Endothelial cell (in vitro differentiated cells): Measurements from ENCODE around the gene WDR62. TPM values are rescaled to one million over a fixed set of nuclear protein-coding genes. Genes with fewer than 3 reads are reported as not detected.

Experiments used
- DNase-seq: peaks from one replicate; pipeline ENCODE4 v3.0.0; 2021; ENCODE audit warnings: low spot score
- H3K27ac Mint-ChIP-seq: one replicate; pipeline ENCODE4 v1.8.0; 2021; ENCODE audit warnings: mixed read lengths, inconsistent platforms; ENCODE audit not compliant: unreplicated experiment
- H3K27me3 Mint-ChIP-seq: one replicate; pipeline ENCODE4 v1.8.0; 2021; ENCODE audit warnings: mild to moderate bottlenecking, moderate library complexity, mixed read lengths, inconsistent platforms; ENCODE audit not compliant: unreplicated experiment
- H3K36me3 Mint-ChIP-seq: one replicate; pipeline ENCODE4 v1.8.0; 2021; ENCODE audit warnings: mild to moderate bottlenecking, low read depth, mixed read lengths, inconsistent platforms; ENCODE audit not compliant: unreplicated experiment
- H3K4me1 Mint-ChIP-seq: one replicate; pipeline ENCODE4 v1.8.0; 2021; ENCODE audit warnings: mild to moderate bottlenecking, mixed read lengths, inconsistent platforms; ENCODE audit not compliant: unreplicated experiment
- H3K4me3 Mint-ChIP-seq: one replicate; pipeline ENCODE4 v1.8.0; 2021; ENCODE audit warnings: mild to moderate bottlenecking, mixed read lengths, inconsistent platforms; ENCODE audit not compliant: unreplicated experiment
- H3K9me3 Mint-ChIP-seq: one replicate; pipeline ENCODE4 v1.8.0; 2021; ENCODE audit warnings: mixed read lengths, inconsistent platforms; ENCODE audit not compliant: unreplicated experiment
- total RNA-seq: library from RNA; stranded (reverse); fragmentation: NEBNext Ultra II Directional; extraction: Animal tissue kit (Norgen Biotek cat#: 25700); gene quantifications from one replicate; pipeline ENCODE4 v1.2.1, GENCODE V29; 2021; ENCODE audit not compliant: unreplicated experiment
- TF ChIP-seq, protein P1 (sequence below): fragments of 200-600 bp; sonication (generic); IDR thresholded peaks from one replicate; pipeline ENCODE4 v1.5.0; 2021; ENCODE audit warnings: antibody characterized with exemption; ENCODE audit not compliant: unreplicated experiment

Gene WDR62
- total RNA-seq, 1 donor from 2014 or later: 8.5 TPM

DNA sequence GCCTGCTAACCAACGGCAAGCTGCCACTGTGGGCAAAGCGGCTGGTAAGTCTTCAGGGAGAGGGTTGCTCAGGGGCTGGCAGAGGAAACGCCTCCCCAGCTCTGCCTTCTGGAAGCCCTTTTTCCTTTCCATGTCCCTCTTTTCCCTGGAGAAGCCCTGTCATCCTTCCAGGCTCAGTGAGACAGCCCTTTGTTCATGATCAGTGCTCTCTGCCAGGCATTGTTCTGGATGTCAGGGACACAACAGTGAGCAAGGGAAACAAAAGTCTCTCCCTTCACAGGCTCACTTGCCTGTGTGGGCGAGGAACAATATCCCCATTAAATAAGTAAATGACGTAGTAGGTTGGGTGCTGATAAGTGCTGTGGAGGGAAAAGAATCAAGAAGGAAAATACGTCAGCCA, 42.3 kb downstream of the WDR62 start:
- TF ChIP-seq, protein P1, sequence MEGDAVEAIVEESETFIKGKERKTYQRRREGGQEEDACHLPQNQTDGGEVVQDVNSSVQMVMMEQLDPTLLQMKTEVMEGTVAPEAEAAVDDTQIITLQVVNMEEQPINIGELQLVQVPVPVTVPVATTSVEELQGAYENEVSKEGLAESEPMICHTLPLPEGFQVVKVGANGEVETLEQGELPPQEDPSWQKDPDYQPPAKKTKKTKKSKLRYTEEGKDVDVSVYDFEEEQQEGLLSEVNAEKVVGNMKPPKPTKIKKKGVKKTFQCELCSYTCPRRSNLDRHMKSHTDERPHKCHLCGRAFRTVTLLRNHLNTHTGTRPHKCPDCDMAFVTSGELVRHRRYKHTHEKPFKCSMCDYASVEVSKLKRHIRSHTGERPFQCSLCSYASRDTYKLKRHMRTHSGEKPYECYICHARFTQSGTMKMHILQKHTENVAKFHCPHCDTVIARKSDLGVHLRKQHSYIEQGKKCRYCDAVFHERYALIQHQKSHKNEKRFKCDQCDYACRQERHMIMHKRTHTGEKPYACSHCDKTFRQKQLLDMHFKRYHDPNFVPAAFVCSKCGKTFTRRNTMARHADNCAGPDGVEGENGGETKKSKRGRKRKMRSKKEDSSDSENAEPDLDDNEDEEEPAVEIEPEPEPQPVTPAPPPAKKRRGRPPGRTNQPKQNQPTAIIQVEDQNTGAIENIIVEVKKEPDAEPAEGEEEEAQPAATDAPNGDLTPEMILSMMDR: no peak
- Mint-ChIP-seq H3K27ac (peak overlapping the region; percentile 17), H3K4me3 (no peak overlapping the region), H3K4me1 (peaks cover 4% of the 10 kb centered on the region), H3K27me3 (peaks cover 4% of the 10 kb centered on the region), H3K9me3 (no peaks in the 10 kb centered on the region), H3K36me3 (peaks cover 15% of the 10 kb centered on the region)
- no peak for DNase-seq

DNA sequence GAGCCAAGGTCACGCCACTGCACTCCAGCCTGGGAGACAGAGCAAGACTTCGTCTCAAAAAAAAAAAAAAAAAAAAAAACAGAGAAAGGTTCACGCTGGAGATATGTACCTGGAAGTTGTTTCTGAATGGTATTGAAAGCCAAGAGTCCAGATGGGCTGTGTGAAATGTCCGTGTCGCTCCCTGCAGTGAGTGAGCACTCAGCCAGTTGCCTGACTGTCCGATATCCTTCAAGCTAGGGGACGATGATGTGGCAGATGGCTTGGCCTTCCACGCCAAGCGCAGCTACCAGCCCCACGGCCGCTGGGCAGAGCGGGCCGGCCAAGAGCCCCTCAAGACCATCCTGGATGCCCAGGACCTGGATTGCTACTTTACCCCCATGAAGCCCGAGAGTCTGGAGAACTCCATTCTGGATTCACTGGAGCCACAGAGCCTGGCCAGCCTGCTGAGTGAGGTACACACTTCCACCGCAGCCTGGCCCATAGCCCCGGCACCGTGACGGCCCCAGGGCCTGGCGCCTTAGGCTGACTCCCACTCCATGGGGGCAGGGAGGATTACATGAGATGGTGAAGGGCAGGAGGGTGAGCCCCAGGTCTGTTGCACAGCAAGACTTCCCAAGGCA, 44.6 kb downstream of the WDR62 start:
- peaks cover 13% of the 10 kb centered on the region for H3K36me3 Mint-ChIP-seq
- TF ChIP-seq, protein P1: no peak
- no peak overlapping the region for H3K27ac Mint-ChIP-seq
- H3K9me3 Mint-ChIP-seq: no peaks in the 10 kb centered on the region
- no peak for DNase-seq
- H3K27me3 Mint-ChIP-seq: peaks cover 8% of the 10 kb centered on the region
- H3K4me1 Mint-ChIP-seq: peaks cover 4% of the 10 kb centered on the region
- no peak overlapping the region for H3K4me3 Mint-ChIP-seq

DNA sequence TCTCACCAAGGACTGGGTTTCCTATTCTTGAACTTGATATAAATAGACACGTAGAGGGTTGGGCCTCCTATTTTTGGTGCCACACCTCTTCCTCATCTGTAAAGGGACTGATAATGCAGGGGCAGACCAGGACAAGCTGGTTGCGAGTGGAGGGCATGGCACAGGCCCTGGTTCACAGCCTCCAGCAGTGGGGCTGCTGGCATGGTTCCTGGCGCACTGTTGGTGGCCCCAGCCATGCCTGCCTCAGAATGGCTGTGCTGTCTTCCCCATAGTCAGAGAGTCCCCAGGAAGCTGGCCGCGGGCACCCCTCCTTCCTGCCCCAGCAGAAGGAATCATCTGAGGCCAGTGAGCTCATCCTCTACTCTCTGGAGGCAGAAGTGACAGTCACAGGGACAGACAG, 45.8 kb downstream of the WDR62 start:
- H3K36me3 Mint-ChIP-seq: peaks cover 13% of the 10 kb centered on the region
- H3K4me1 Mint-ChIP-seq: peaks cover 4% of the 10 kb centered on the region

DNA sequence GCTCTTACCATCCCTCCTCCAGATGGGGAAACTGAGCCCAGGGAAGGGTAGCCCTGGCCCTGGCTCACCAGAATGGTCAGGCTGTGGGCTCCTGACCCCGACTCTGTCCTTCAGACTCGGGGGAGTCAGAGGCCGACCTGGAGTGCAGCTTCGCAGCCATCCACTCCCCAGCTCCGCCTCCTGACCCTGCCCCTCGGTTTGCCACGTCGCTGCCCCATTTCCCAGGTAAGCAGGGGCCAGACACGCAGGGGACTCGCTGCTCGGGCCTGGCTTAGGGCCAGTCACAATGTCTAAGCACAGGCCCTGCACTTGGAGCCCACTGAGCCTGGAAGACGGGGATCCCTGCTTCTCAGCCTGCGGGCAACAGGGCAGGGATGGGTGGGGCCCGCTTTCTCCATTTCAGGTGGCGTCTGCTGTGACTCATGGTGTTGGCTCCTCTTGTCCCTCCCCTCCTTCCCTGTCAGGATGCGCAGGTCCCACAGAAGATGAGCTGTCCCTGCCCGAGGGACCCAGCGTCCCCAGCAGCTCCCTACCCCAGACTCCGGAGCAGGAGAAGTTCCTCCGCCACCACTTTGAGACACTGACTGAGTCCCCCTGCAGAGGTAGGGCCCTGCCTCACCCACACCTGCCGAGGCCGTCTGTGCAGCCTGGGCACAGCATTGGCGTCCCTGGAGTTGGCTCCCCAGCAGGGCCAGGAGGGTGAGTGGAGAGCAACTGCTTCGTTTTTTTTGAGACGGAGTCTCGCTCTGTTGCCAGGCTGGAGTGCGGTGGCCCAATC, 47.0 kb downstream of the WDR62 start:
- TF ChIP-seq, protein P1: no peak
- DNase-seq: no peak
- Mint-ChIP-seq H3K9me3 (no peaks in the 10 kb centered on the region), H3K27me3 (peaks cover 7% of the 10 kb centered on the region), H3K4me3 (no peak overlapping the region), H3K4me1 (peaks cover 2% of the 10 kb centered on the region), H3K27ac (no peak overlapping the region), H3K36me3 (peaks cover 13% of the 10 kb centered on the region)

More for the DNA sequence above, 45.8 kb downstream of the WDR62 start:
- Mint-ChIP-seq H3K27me3 (peaks cover 9% of the 10 kb centered on the region), H3K4me3 (no peak overlapping the region), H3K9me3 (no peaks in the 10 kb centered on the region), H3K27ac (no peak overlapping the region)
- no peak for DNase-seq
- TF ChIP-seq, protein P1: no peak

DNA sequence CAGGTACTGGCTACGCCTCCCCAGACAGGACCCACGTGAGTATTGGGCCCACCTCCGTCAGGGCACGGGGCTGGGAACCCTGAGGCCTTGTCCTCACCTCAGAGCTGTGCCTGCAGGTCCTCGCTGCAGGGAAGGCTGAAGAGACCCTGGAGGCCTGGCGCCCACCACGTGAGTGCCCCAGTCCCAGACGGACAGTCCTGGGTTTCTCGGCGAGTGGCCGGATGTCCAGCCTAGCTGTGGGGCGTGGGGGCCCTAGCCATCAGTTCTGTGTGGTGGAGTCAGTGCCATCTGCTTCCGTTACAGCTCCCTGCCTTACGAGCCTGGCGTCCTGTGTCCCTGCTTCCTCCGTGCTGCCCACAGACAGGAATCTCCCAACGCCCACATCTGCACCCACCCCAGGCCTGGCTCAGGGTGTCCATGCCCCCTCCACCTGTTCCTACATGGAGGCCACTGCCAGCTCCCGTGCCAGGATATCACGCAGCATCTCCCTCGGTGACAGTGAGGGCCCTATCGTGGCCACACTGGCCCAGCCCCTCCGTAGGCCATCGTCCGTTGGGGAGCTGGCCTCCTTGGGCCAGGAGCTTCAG, 48.4 kb downstream of the WDR62 start:
- Mint-ChIP-seq H3K27ac (no peak overlapping the region), H3K4me3 (peak overlapping the region; percentile 60), H3K36me3 (peaks cover 13% of the 10 kb centered on the region), H3K27me3 (peaks cover 4% of the 10 kb centered on the region), H3K9me3 (no peaks in the 10 kb centered on the region), H3K4me1 (no peaks in the 10 kb centered on the region)
- DNase-seq: no peak
- TF ChIP-seq, protein P1: no peak
